Activated naive CD4-positive, alpha-beta T cell treated with anti-CD3 and anti-CD28 coated beads, Interleukin-2, amount 50 U/mL, for 72 hours (primary cell): ENCODE data around the gene CUL1. TPM values are rescaled to one million over a fixed set of nuclear protein-coding genes. Genes with fewer than 3 reads are reported as not detected.

Experiments used
- ATAC-seq, 2 donors: fragments of 150-1000 bp; cut with Tn5 transposase; 2 replicates each; pipeline ENCODE4 v1.10.0; 2021; ENCODE audit warnings: mild to moderate bottlenecking in 2 of 2, moderate library complexity in 2 of 2
- DNase-seq, 2 donors: peaks; one replicate each; pipeline ENCODE4 v3.0.0; 2021 to 2022; ENCODE audit warnings: low spot score in 2 of 2
- H3K27ac Mint-ChIP-seq, 2 donors: one replicate each; pipeline ENCODE4 v1.8.0; 2022; ENCODE audit warnings: mild to moderate bottlenecking in 2 of 2, mixed read lengths in 2 of 2
- H3K36me3 Mint-ChIP-seq, 2 donors: one replicate each; pipeline ENCODE4 v1.8.0; 2022; ENCODE audit warnings: mixed read lengths in 2 of 2
- H3K9me3 Mint-ChIP-seq, 2 donors: one replicate each; pipeline ENCODE4 v1.8.0; 2022; ENCODE audit warnings: mixed read lengths in 2 of 2
- total RNA-seq, 2 donors: library from RNA; stranded (reverse); gene quantifications; one replicate each; pipeline ENCODE4 v1.2.3, GENCODE V29; 2022

CUL1 gene
- 10 to 100 TPM; 52.1 to 80.0 TPM for total RNA-seq

DNA sequence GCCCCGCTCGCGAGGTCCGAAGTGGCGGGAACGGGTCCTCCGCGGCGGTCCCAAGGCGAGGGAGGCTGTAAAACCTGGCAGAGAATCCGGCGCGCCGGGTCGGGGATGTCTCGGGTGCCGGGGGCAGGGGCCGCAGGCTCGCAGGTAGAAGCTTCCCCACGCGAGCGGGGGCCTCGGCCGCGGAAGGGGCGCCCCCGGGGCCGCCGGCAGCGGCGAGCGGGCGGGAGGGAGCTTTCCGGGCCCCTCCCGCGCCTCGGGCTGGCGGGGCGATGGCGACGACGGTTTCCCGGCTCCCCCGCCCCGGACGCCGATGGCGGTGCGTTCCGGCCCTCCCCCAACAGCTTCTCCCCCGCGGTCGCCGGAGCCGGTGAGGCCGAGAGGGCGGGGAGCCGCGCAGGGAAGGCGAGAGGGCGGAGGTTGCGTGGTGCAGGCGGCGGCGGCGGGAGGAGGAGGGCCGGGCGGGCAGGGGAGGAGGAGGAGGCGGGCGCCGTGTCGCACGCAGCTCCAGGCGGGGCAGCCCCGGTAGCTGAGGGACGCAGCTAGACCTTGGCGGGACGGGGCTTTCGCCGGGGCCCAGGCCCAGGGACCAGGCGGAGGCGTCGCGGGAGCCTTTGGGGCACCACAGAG lies at the start of gene CUL1:
Gene CUL1 (plus strand): TSS at position 507 of the 627 bp plus-strand sequence. CDS start 31,220 bp downstream, outside the sequence.
- Mint-ChIP-seq H3K36me3 (peaks cover 19 to 27% of the 10 kb centered on the region in 2 donors), H3K27ac (peak within 1 kb of the TSS; percentile 97 to 99), H3K9me3 (no peaks in the 10 kb centered on the region)
- ATAC-seq (peak; percentile 71 to 72), DNase-seq (peak; percentile 78 to 87)

DNA sequence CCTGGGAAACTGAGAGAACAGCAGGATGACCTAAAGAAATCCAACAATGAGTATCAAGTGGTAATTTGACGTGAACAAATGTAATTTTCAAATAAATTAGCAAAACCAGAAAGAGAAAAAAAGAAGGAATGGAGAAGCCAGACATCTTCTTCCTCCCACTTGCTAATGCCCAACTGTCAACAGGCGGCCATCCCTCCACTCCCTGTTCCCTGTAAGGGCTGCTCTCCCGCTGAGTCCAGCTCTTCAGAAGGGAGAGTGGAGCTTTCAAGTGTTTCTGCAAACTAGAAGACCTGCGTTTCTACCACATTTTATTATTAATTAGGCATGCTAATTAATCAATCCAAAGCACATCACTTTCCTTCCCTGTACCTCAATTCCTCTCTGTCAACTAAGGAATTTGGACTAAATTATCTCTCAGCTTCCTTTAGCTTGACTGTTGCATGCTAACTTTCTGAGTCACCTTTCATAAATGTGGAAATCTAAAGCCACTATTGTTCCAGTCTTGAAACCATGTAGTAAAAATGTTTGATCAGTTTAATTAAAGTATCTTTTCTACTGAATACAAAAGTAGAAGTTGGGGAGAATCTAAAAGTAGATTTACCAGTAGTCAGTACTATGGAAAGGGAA lies 48.4 kb upstream of the CUL1 start:
- Mint-ChIP-seq H3K9me3 (no peaks in the 10 kb centered on the region), H3K27ac (no peak overlapping the region), H3K36me3 (no peaks in the 10 kb centered on the region)
- ATAC-seq: no peak
- DNase-seq: no peak

DNA sequence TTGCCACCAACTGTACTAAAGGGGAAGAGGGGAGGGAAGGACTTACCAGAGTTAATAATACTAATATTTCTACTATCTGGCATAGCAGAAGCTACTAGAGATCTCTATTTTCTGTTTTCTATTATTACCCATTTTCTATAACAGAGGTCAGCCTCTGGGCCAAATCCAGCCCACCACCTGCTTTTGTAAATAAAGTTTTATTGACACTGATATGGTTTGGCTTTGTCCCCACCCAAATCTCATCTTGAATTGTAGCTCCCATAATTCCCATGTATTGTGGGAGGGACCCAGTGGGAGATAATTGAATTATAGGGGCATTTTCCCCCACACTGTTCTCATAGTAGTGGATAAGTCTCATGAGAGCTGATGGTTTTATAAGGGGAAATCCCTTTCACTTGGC lies 45.9 kb upstream of the CUL1 start:
- no peak overlapping the region for H3K27ac Mint-ChIP-seq
- no peaks in the 10 kb centered on the region for H3K36me3 Mint-ChIP-seq
- DNase-seq (no peak), ATAC-seq (no peak)
- H3K9me3 Mint-ChIP-seq: no peaks in the 10 kb centered on the region

DNA sequence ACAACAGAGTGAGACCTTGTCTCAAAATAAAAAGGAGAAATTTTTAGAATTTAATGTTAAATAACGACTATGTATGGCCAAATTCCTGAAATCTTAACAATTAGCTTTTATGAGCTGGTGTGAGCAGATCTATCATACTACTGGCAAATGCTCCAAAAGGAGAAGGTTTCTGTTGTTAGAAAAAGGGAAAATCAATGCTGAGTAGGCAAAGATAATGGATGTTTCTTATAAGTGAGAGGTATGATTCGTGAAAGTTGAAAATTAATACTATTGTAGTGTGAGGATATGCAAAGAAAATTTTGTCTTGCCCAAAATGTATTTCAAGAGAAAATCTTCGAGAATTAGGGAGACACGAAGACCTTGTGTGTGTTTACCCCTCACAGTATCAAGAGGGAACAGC lies 40.8 kb upstream of the CUL1 start:
- DNase-seq (no peak), ATAC-seq (no peak)
- H3K9me3 Mint-ChIP-seq: no peaks in the 10 kb centered on the region
- H3K36me3 Mint-ChIP-seq: no peaks in the 10 kb centered on the region
- no peak overlapping the region for H3K27ac Mint-ChIP-seq

DNA sequence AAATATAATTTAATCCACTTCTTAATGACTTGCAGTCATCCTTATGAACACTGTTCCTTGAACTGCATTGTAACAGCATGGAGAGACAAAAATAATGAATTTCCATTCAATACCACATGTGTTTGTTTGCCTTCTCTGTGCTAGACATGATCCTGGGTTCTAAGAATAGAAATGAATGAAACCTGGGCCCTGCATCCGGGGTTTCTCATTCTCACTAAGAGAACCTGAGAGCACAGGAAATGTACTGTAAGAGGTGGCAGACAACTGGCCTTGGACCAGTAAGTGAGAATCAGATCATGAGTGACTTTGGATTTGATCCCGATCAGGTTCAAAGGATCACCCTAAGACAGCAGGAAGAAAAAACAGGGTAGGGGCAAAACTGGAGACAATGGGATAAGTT lies 37.2 kb upstream of the CUL1 start:
- H3K9me3 Mint-ChIP-seq: no peaks in the 10 kb centered on the region
- no peak for DNase-seq
- no peaks in the 10 kb centered on the region for H3K36me3 Mint-ChIP-seq

DNA sequence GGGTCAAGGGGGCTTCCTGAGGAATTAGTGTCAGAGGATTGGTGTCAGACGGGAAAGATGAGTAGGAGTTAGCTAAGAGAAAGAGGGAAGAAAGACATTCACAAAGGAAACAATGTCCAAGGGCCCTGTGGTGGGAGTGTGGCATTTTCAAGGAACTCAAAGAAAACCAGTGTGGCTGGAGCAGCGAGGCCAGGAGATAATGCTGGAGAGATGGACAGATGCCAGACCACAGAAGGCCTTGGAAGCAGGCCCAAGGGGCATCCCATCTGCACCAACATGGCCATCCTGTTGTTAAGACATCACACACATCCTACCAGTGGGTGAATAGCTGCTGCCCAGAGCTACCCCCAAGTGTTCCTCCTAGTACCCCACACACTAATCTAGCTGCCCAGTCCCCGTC lies 36.1 kb upstream of the CUL1 start:
- no peak for ATAC-seq

More for the DNA sequence above, 37.2 kb upstream of the CUL1 start:
- no peak for ATAC-seq
- no peak overlapping the region for H3K27ac Mint-ChIP-seq

DNA sequence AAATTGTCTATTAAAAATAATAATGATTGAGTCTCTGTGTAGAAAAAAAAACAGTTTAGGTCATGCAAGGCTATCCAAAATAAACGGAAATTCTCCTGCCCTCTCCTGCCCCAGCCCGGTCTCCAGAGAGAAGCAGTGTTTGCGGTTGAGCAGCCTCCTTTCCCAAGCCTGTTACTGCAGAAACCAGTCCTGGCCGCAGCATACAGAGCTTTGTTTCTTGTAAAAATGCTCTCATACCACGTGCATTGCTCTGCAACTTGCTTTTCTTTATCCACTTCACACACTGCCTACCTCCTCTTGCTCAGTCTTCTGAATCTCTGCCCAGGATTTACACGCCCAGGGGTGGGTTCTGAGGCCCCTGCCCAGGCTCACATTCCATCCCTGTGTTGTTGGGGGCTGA lies 34.4 kb upstream of the CUL1 start:
- no peak for ATAC-seq
- no peaks in the 10 kb centered on the region for H3K36me3 Mint-ChIP-seq
- H3K27ac Mint-ChIP-seq: no peak overlapping the region
- no peak for DNase-seq
- peaks cover 0 to 4% of the 10 kb centered on the region in 2 donors for H3K9me3 Mint-ChIP-seq

More for the DNA sequence above, 36.1 kb upstream of the CUL1 start:
- no peaks in the 10 kb centered on the region for H3K36me3 Mint-ChIP-seq
- no peaks in the 10 kb centered on the region for H3K9me3 Mint-ChIP-seq
- H3K27ac Mint-ChIP-seq: no peak overlapping the region
- DNase-seq: no peak

DNA sequence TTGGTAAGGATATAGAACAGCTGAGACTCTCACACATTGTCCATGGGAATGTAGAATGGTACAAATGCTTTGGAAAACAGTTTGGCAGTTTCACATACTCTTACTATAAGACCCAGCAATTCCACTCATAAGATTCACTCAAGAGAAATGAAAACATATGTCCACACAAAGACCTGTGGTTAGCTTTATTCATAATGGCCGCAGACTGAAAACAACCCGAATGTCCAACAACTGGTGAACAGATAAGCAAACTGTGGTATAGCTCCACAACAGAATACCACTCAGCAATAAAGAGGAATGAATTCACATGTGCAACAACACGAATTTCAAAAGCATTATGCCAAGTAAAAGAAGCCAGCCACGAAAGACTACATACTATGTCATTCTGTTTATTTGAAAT lies 33.5 kb upstream of the CUL1 start:
- DNase-seq: no peak
- Mint-ChIP-seq H3K27ac (no peak overlapping the region), H3K36me3 (no peaks in the 10 kb centered on the region), H3K9me3 (peaks cover 0 to 4% of the 10 kb centered on the region in 2 donors)
- no peak for ATAC-seq

DNA sequence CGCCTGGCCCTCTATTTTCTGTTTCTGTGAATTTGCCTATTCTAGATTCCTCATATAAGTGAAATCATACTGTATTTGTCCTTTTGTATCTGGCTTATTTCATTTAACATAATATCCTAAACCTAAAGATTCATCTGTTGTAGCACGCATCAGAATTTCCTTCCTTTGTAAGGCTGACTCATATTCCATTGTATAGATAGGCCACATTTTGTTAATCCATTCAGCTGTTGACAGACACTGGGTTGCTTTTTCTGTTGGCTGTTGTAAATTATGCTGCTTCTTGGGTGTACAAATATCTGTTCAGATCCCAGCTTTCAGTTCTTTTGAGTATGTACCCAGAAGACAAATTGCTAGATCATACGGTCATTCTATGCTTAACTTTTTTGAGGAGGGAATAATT lies 28.8 kb upstream of the CUL1 start:
- ATAC-seq: peak; percentile 33 to 34
- H3K36me3 Mint-ChIP-seq: peaks cover 7 to 16% of the 10 kb centered on the region in 2 donors
- no peak overlapping the region for H3K27ac Mint-ChIP-seq

DNA sequence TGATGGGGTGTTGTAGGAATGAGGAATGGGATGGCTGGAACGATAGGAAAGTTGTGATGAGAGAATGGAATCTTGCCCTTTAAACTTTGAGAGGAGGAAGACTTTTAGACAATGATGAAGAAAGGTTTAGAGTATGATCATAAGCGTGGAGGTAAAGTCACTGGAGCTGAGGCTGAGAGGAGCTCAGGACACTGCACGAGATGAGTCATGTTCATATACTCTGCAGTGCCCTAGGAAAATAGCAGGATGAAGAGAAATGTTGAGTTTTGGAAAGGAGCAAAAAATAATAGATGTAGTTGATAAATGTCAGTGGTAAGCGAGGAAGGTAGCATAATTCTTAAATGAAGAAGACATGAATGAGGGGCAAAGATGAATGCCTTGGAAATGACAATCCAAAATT lies 28.3 kb upstream of the CUL1 start:
- ATAC-seq: no peak
- no peak overlapping the region for H3K27ac Mint-ChIP-seq
- peaks cover 5 to 29% of the 10 kb centered on the region in 2 donors for H3K9me3 Mint-ChIP-seq
- DNase-seq: no peak
- H3K36me3 Mint-ChIP-seq: peaks cover 7 to 16% of the 10 kb centered on the region in 2 donors

More for the DNA sequence above, 28.8 kb upstream of the CUL1 start:
- peaks cover 5 to 27% of the 10 kb centered on the region in 2 donors for H3K9me3 Mint-ChIP-seq
- no peak for DNase-seq

DNA sequence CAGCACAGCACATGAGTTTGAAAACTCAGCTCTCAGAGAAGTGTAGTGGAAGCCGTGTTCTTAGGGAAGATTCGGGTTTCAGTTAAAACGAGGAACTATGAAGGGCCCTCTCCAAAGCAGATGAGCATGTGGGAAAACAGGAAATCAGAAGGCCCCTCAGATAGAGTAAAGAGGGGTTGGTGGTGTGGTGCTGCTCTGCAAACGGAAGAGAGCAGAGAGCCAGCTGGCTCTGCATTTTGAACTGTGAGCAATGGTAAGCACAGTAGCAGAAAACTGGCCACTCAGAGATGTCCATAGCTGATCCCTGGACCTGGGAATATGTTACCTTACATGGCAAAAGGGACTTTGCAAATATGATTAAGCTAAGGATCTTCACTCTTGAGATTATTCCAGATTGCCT lies 27.9 kb upstream of the CUL1 start:
- no peak for DNase-seq
- peaks cover 7 to 16% of the 10 kb centered on the region in 2 donors for H3K36me3 Mint-ChIP-seq
- no peak overlapping the region for H3K27ac Mint-ChIP-seq
- H3K9me3 Mint-ChIP-seq: peaks cover 5 to 33% of the 10 kb centered on the region in 2 donors
- ATAC-seq: no peak

DNA sequence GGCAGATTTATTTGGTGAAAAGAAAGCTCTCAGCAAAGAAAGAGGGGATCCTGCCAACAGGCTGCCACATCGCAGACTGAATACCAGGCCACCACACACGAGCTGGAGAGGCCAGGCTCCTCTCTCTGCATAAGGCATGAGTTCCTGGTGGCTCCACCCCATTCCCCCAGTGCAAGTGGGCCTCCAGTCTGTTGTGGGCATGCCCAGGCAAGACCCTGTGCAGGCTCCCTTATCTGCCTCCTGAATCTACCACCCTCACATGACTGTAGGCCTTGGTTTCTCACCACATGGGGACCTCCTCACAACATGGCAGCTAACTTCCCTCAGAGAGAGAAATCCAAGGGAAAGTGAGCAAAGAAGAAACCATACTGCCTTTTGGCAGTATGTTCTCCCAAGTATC lies 26.7 kb upstream of the CUL1 start:
- no peak for DNase-seq
- ATAC-seq: peak in 1 of 2 donors; percentile 56
- Mint-ChIP-seq H3K36me3 (peaks cover 7 to 16% of the 10 kb centered on the region in 2 donors), H3K27ac (peak overlapping the region in 1 of 2 donors; percentile 21), H3K9me3 (peaks cover 5 to 33% of the 10 kb centered on the region in 2 donors)

DNA sequence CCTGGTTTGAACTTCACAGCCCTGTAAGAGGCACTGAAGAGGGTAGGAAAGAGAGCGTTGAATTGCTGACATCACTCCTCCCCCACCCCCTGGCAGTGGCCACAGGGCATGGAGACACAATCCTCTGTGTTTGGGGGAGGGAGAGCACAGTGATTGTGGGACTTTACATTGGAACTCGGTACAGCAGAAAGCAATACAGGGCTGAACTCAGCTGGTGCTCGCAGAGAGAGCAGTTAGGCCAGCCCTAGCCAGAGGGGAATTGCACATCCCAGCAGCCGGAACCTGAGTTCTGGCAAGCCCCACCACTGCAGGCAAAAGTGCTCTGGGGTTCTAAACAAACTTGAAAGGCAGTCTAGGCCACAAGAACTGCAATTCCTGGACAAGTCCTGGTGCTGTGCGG lies 24.0 kb upstream of the CUL1 start:
- DNase-seq (no peak), ATAC-seq (no peak)
- Mint-ChIP-seq H3K27ac (no peak overlapping the region), H3K36me3 (peaks cover 7 to 16% of the 10 kb centered on the region in 2 donors), H3K9me3 (peaks cover 5 to 29% of the 10 kb centered on the region in 2 donors)

DNA sequence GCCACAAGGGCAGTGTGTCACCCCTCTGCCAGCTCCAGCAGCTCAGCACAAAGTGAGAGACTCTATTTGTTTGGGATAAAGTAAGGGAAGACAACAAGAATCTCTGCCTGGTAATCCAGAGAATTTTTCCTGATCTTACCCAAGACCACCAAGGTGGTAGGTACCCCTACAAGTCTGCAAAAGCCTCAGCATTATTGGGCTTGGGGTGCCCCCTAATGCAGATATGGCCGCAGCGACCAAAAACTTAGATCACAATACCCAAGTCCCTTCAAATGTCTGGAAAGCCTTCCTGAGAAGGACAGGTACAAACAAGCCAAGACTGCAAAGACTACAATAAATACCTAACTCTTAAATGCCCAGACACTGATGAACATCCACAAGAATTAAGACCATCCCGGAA lies 22.4 kb upstream of the CUL1 start:
- Mint-ChIP-seq H3K36me3 (peaks cover 7 to 16% of the 10 kb centered on the region in 2 donors), H3K27ac (no peak overlapping the region), H3K9me3 (peaks cover 5 to 25% of the 10 kb centered on the region in 2 donors)
- no peak for DNase-seq
- no peak for ATAC-seq

DNA sequence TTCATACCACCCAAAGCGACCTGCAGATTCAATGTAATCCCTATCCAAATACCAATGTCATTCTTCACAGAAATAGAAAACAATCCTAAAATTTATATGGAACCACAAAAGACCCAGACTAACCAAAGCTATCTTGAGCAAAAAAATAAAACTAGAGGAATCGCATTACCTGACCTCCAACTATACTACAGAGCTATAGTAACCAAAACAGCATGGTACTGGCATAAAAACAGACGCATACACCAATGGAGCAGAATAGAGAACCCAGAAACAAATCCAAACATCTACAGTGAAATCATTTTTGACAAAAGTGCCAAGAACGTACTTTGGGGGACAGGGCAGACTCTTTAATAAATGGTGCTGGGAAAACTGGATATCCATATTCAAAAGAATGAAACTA lies 16.9 kb upstream of the CUL1 start:
- ATAC-seq: no peak
- no peak overlapping the region for H3K27ac Mint-ChIP-seq
- H3K36me3 Mint-ChIP-seq: peaks cover 0 to 5% of the 10 kb centered on the region in 2 donors
- peaks cover 3 to 8% of the 10 kb centered on the region in 2 donors for H3K9me3 Mint-ChIP-seq
- no peak for DNase-seq

DNA sequence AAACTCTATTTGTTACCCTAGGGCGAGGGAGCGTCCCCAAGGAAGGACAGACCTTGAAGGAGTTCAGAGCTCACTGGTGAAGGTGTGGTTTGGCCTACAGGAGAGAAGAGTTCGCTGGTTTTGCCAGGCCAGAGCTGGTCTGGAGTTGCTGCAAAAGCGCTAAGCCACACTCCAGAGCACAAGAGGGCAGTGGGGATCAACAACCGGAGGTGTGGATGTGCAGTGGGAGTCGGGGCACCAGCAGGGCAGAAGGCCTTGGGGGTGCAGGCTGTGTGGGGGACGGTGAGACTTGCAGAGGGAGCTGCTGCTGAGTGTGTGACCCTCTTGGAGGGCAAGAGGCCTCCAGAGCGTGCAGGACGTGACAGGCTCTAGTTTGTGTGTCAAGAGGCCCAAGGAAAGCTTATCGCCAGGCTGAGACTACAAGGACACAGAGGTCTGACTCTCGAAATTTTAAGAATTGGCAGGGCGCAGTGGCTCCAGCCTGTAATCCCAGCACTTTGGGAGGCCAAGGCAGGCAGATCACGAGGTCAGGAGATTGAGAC lies 14.3 kb upstream of the CUL1 start:
- Mint-ChIP-seq H3K9me3 (peaks cover 3 to 8% of the 10 kb centered on the region in 2 donors), H3K36me3 (peaks cover 0 to 5% of the 10 kb centered on the region in 2 donors), H3K27ac (no peak overlapping the region)
- ATAC-seq (no peak), DNase-seq (no peak)

DNA sequence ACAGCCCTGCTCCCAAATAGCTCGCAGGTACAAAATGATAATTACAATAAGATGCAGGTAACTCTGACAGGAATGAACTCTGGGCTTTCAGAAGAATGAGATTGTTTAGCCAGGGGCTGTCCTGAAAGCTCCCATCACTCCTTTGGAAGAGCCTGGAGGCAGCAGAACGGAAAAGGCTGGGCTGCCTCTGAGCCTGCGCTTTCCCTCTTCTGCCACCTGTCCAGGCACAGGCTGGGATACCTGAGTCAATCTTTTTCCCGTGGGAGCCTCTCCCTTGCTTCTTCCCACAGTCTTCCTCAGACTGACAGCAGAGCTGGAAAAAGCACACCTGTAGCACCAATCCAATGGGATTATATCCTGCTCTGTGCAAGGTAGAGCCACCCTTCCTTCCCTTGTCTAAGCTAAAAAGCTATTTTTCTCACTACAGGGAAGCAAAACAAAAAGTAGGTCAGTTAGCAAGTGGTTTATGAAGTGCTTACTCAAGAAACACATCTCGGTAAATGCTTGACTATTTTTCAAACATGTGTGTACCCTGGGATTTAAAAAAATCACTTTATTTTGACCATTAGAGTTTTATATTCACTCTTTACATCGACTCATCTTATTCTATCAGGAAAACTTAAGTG lies 12.3 kb upstream of the CUL1 start:
- DNase-seq (no peak), ATAC-seq (no peak)
- peaks cover 3 to 13% of the 10 kb centered on the region in 2 donors for H3K9me3 Mint-ChIP-seq
- peaks cover 0 to 5% of the 10 kb centered on the region in 2 donors for H3K36me3 Mint-ChIP-seq
- H3K27ac Mint-ChIP-seq: no peak overlapping the region
